Lower leg skin (tissue), 4 donors: ENCODE data around the gene BRD1. TPM values are rescaled to one million over a fixed set of nuclear protein-coding genes. Genes with fewer than 3 reads are reported as not detected.

ENCODE experiments used
- DNase-seq, 2 donors: peaks; one replicate each; pipeline ENCODE4 v3.0.0-alpha.2; 2019; ENCODE audit warnings: low spot score in 2 of 2
- H3K4me3 ChIP-seq: fragments of 200-600 bp; sonication (generic); 2 replicates; pipeline ENCODE4 v1.5.1; 2017; ENCODE audit warnings: mild to moderate bottlenecking, low read depth; ENCODE audit not compliant: poor library complexity, severe bottlenecking
- POLR2A ChIP-seq, 2 donors: fragments of 450-650 bp; IDR thresholded peaks; one replicate each; pipeline ENCODE4 v1.6.1; 2016 to 2017; ENCODE audit warnings: antibody characterized with exemption in 2 of 2, mild to moderate bottlenecking in 1 of 2, moderate library complexity in 1 of 2
- WGBS, 2 donors: methylation state at CpG; one replicate each; pipeline ENCODE4 v1.1.5; 2018; 5-methylcytosine and 5-hydroxymethylcytosine counted together
- intact Hi-C: fragments of 100-400 bp; cut with DNase I; formaldehyde crosslinking; loops from one replicate; pipeline ENCODE4 v1.15.0; 2023; ENCODE audit warnings: low total_unique reads
- total RNA-seq, 4 donors: library from RNA; depleted of rRNA; stranded (reverse); fragments of >200 nt; gene quantifications; one replicate each; pipeline ENCODE4 v1.1.0, GENCODE V29; 2016
- TF ChIP-seq, protein P1 (sequence below), 3 donors: fragments of 450-650 bp; IDR thresholded peaks; one replicate each; pipeline ENCODE4 v1.5.1; 2016; ENCODE audit warnings: antibody characterized with exemption in 3 of 3, mild to moderate bottlenecking in 3 of 3, moderate library complexity in 2 of 3

The BRD1 gene
- total RNA-seq, 4 donors from 2014 or later: 64.8 to 104 (median 89.8) TPM

- no peak for TF ChIP-seq POLR2A (IDR thresholded peaks at IDR 0.05)
- TF ChIP-seq, protein P1, sequence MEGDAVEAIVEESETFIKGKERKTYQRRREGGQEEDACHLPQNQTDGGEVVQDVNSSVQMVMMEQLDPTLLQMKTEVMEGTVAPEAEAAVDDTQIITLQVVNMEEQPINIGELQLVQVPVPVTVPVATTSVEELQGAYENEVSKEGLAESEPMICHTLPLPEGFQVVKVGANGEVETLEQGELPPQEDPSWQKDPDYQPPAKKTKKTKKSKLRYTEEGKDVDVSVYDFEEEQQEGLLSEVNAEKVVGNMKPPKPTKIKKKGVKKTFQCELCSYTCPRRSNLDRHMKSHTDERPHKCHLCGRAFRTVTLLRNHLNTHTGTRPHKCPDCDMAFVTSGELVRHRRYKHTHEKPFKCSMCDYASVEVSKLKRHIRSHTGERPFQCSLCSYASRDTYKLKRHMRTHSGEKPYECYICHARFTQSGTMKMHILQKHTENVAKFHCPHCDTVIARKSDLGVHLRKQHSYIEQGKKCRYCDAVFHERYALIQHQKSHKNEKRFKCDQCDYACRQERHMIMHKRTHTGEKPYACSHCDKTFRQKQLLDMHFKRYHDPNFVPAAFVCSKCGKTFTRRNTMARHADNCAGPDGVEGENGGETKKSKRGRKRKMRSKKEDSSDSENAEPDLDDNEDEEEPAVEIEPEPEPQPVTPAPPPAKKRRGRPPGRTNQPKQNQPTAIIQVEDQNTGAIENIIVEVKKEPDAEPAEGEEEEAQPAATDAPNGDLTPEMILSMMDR (IDR thresholded peaks at IDR 0.05): no peak
- no peak for DNase-seq
- H3K4me3 ChIP-seq: no peak overlapping the region
- 82 to 85% methylated on average over 7 of the region's 7 CpGs for WGBS, 2 donors
- intact Hi-C loops: no loop called here
Measured at GRCh38 chr22:49863931-49864330, 36.3 kb upstream of the BRD1 start.

- DNase-seq: no peak
- 88 to 90% methylated on average over 5 of the region's 5 CpGs for WGBS, 2 donors
- intact Hi-C loops: no loop called here
- no peak for TF ChIP-seq POLR2A (IDR thresholded peaks at IDR 0.05)
- TF ChIP-seq, protein P1 (IDR thresholded peaks at IDR 0.05): no peak
- no peak overlapping the region for H3K4me3 ChIP-seq
Measured at GRCh38 chr22:49862496-49862776, 34.8 kb upstream of the BRD1 start.

- DNase-seq: no peak
- no peak for TF ChIP-seq POLR2A (IDR thresholded peaks at IDR 0.05)
- WGBS, 2 donors: 90 to 92% methylated on average over 29 of the region's 29 CpGs
- H3K4me3 ChIP-seq: no peak overlapping the region
- intact Hi-C loops: no loop called here
Measured at GRCh38 chr22:49861642-49862495, 34.2 kb upstream of the BRD1 start.

- intact Hi-C loops: no loop called here
- no peak for TF ChIP-seq POLR2A (IDR thresholded peaks at IDR 0.05)
- TF ChIP-seq, protein P1 (IDR thresholded peaks at IDR 0.05): no peak
- DNase-seq: no peak
- no peak overlapping the region for H3K4me3 ChIP-seq
- WGBS, 2 donors: 79 to 86% methylated on average over 14 of the region's 14 CpGs
Measured at GRCh38 chr22:49858827-49859226, 31.2 kb upstream of the BRD1 start.

DNA sequence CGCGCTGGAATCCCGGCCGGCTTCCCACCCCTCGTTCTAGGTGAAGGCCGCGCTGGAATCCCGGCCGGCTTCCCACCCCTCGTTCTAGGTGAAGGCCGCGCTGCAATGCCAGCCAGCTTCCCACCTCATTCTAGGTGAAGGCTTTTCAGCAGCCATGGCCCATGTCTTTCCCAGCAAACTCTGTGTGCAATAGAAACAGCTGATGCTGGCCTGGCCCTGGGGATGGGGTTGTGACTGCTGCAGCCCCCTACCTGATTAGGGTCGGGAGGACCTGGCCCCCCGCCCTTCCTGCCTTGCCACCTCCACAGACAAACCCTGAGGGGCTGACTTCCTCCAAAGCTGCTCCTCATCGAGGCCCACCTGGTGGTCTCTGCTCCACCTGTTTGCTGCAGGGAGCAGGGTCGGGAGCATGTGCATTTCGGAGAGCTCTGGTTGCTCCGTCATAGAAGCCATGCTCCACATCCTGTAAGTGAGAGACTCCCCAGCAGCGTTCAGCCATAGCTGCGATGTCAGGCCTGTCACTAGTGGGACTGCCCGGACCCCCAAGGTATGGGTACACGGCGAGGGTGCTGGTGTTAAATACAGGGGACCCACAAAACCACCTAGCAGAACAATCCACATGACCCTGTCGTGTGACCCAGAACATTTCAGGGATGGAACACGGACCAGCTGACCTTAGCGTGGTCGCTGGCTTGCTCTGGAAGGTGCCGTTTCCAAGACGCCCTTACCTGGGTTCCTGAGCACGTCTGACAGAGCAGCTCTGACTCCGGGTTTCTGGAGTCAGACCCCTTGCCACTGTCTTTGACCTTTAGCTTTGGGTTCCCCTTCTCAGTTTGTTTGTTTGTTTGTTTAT lies 29.3 kb upstream of the BRD1 start:
- intact Hi-C loops: no loop called here
- 84 to 85% methylated on average over 27 to 28 of the region's 31 CpGs for WGBS, 2 donors
- no peak for DNase-seq
- H3K4me3 ChIP-seq: no peak overlapping the region
- no peak for TF ChIP-seq POLR2A (IDR thresholded peaks at IDR 0.05)
- TF ChIP-seq, protein P1 (IDR thresholded peaks at IDR 0.05): no peak

- no peak for DNase-seq
- no peak overlapping the region for H3K4me3 ChIP-seq
- TF ChIP-seq, protein P1 (IDR thresholded peaks at IDR 0.05): no peak
- TF ChIP-seq POLR2A (IDR thresholded peaks at IDR 0.05): no peak
- 79 to 84% methylated on average over 6 to 21 of the region's 23 CpGs for WGBS, 2 donors
- intact Hi-C loops: no loop called here
Measured at GRCh38 chr22:49856343-49856742, 28.7 kb upstream of the BRD1 start.
